NK-92 treated with Interleukin-12 subunit alpha and Interleukin-12 subunit beta, amount 100 ng/mL, for 24 hours (cell line): ENCODE measurements around the gene CD226.
"Not testable (repeated sequence)": the region's sequence is repeated elsewhere in the genome, so short reads cannot be mapped to it uniquely, and the experiment has no call there.

Experiments
- DNase-seq: peaks from one replicate; lab custom pipeline; 2025; lab: John Stamatoyannopoulos, UW

CD226 gene

DNA sequence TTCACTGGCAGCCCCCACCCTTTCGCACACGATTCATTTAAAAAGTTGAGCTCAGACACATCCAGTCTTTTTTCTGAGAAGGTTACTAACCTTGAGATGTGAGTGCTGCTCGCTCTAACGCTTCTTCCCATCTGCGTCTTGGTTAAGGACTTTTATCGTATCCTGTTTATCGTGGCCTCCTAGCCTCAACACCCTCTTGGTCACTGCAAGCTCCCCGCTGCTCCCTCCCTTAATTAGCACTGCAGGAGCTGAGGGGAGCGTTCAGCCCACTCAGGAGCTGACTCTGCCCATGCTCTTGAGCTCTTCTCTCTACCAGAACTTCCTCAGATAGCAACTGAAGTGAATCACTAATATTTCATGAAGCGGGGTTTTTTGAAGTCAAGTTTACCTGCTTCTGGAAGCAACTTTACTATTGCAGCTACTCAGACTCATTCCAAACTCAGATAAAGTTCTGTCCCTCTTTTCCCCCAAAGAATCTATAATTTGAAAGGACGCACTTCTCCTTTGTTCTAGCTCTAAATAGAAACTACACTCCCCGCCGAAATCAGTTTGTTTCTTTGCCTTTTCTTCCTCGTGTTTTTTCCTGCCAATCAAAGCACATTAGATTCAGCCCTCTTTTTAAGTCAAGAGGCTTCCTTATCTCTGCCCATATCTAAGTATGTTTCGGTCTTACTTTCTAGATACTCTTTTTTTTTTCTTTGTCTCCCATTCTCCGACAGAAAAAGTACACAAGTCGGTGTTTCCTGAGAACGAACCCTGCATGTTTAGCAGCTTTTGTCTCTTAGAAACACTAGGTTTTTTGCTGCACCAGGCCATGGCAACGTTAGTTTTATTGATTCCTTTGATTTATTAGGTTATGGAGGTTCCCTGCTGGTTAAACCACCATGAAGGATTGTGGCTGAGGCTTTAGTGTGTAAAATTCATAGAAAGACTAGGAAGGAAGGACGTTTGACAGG is 9.3 kb upstream of the CD226 start:
- DNase-seq = no peak

DNA sequence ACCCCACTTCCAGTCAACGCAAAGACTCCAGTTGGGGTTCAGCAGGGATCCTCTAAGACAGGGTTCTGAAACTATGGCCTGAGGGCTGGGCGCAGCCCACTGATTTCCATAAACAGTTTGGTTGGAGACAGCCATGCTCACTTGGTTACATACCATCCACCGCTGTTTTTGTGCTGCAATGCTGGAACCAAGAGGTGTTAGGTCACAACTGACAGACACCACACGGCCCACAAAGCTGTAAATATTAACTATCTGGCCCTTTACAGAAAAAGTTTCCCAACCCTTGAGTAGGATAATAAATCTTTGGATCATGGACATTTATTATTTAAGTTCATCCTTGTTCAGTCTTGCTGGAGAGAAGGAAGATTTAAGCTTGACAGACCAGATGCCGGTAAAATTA is 8.4 kb upstream of the CD226 start:
- no peak for DNase-seq

DNA sequence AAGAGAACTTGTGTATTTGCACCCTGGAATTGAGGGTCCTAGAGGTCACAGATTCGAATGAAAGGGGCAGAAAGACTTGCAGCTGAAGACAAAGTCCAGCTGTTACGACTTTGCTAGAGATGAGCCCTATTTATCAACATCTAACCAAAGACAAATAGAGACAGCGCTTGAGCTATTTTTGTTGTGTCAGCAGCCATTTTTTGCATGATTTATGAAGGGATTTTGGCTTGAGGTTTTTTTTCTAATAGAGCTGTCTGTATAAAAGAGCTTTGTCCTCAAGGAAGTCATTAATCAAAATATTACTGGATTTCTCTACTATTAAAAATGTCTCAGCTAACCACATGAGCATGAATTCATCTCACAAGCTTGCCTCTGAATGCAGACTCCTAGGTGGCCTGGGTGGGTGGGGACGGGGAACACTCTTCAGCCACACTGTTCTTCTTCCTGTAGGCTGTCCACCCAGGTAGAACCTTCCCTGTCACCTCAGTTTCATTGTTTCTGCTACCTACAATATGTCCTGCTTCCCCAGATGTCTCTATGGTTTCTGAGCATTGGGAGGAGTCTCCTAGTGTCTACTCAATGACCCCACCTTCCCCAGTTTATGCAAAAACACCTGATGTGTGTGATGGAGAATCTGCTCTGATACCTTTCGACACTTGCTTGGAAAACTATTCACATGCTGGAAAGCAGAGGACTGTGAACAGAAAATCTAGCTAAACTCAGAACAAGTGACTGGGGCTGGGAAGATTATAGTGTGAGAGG is 7.2 kb upstream of the CD226 start:
- no peak for DNase-seq

DNA sequence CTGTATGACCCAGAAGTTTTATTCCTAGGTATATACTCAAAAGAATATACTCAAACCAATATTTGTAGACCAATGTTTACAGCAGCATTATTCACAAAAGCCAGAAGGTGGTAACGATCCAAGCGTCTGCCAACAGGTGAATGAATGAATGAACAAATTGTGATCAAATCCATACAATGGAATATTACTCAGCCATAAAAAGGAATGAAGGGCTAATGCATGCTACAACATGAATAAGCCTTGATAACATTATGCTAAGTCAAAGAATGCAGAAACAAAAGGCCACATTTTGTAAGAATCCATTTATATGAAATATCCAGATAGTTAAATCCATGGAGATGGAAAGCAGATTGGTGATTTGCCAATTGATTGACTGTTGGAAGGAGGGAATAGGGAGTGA is 5.5 kb upstream of the CD226 start:
- no peak for DNase-seq

DNA sequence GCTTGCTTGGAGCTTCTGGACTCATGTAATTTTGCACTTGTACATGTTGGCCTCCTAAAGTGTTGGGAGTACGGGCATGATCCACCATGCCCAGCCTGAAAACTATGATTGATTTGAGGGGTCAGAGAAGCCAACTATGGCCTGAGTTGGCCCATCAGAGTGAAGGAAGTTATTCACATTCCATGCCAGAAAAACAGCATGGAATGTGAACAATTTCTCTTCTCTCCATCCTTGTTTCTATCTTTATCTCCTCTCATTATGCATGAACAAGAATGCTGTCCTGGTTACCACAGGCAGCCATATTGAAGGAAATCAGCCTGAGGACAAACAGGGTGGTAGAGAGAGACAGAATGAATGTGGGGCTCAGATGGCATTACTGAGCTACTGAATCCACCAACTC is 3.5 kb upstream of the CD226 start:
- no peak for DNase-seq

DNA sequence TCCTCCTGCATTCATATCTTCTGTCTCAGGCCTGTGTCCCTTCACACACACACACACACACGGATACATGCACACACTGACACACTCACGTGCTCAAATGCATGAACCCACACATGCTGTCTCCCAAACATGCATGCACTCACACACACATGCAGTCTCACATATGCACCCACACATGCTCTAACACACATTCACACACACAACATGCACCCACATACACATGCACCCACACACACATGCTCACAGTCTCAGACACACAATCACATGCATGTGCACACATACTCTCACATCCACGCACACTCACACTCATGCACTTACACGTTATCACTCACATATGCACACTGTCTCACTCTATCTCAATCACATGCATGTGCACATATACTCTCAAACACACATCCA is 1.9 kb upstream of the CD226 start:
- DNase-seq = no peak

DNA sequence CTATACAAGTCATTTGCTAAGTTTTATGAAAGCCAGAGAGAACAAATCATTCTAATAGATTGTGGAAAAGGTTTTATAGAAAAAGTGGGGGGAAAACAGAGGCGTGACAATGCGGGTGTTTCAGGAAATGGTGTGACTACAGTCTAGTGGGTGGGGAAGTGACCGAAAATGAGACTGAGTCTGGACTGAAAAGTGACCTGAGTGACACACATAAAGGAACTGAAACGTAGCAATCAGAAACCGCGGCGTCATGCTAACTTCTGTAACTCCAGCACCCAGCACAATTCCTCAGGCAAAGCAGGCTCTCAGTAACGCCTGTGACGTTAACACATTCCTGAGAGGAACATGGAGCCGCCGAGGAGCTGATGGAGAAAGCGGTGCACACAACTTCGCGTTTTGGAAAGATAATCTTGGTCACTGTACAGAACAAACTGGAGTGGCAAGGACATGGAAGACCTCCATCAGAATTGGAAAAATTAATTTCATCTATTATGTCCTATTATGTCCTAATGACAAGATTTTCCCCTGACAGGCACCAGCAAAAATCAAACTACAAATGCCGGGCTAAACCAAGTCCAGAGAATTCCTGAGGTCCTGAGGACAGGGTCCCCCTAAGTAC is 1.4 kb upstream of the CD226 start:
- no peak for DNase-seq

DNA sequence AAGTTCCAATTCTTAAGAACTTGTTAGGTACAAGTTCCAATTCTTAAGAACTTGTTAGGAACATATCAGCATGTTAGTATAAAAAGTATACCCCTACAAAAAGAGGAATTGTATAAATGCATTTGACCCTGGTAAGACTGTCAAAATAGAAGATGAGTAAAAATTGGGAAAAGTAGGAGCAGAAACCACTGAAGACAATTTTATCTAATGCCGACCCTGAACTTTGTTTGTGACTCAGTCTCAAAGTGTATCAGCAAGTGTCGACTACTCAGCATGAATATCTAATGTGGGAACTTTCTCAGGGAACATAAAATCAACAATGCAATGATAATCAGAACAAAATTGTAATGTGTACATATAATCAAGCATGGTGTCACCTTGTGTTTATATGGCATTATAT is 583 bp upstream of the CD226 start:
- no peak for DNase-seq

DNA sequence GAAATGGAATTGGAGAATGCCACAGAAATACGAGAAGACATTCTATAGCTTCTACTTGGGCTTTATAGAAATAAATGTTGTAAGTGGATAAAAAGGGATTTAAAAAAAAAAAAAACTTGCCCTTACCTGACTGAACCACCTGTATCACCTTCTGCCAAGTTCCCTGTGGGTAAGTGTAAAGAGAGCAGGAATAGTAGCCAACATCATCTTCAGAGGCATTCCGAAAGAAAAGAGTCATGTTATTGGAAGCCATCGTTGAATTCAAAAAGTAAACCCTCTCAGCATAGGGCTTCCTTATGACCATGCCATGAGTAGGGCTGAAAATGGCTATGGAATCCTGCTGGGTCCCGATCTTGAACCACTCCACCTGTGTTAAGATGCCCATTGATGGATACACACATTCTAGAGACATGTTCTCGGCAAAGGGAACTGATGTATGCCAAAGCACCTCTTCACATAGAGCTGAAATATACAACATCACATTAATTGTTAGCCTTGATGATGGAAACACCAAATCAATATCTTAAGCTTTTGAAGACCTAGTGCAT is 991 bp downstream of the CD226 start:
- no peak for DNase-seq

DNA sequence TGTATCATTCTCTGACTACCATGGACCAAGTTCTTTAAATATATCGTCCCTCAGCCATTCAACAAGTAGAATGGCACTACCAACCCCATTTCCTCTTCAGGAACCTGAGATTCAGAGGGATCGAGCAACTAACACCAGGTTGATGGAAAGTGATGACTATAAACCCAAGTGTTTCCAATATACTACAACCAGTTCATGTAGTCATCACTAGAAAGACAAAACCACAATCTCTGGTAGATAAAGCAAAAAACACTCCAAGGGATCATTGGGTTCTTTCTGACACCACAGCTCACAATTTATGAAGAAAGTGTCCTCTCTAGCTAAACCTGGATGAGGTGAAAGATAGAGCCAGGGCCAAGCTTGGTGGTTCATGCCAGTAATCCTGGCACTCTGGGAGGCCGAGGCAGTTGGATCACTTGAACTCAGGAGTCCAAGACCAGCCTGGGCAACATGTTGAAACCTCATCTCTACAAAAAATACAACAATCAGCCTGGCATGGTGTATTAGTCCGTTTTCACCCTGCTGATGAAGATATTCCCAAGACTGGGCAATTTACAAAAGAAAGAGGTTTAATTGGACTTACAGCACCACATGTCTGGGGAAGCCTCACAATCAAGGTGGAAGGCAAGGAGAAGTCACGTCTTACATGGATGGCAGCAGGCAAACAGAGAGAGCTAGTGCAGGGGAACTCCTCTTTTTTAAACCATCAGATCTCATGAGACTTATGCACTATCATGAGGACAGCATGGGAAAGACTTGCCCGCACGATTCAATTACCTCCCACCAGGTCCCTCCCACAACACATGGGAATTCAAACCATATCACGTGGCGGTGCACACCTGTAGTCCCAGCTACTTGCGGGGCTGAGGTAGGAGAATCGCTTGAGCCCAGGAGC is 2.2 kb downstream of the CD226 start:
- no peak for DNase-seq

DNA sequence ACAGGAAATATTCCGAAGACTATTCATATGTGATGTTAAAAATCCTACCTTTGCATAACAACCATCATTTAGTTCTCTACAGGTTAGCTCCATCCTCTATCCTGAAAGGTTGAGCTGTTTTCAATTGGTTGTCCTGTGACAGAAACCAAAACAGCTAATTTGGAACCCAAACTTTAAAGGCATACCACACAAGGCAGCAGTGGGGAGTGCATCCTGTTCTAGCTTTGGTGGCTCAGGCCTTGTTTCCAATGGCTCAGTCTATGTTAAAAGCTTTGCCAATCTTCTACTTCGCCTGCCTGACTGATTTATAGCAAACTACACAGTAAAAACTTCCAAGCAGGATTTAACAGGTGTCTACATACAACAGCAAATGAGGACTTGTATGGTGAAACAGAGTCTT is 3.2 kb downstream of the CD226 start:
- DNase-seq = no peak

DNA sequence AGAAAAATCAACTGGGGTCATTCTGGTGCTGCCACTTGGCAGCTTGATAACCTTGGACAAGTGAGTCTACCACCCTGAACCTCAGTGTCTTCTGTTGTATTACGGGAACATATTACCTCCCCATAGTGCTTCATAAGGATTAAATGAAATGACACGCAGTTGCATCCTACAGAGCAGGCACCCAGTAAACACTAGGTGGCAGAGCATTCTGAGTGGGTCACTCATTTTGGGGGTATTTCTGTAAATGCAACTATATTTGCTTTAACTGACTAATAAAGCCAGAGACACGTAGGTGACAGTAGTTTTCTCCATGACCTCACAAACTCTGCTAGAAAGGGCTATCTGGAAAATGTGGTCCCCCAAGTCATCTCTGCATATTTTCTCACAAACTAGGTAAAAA is 4.7 kb downstream of the CD226 start:
- no peak for DNase-seq

DNA sequence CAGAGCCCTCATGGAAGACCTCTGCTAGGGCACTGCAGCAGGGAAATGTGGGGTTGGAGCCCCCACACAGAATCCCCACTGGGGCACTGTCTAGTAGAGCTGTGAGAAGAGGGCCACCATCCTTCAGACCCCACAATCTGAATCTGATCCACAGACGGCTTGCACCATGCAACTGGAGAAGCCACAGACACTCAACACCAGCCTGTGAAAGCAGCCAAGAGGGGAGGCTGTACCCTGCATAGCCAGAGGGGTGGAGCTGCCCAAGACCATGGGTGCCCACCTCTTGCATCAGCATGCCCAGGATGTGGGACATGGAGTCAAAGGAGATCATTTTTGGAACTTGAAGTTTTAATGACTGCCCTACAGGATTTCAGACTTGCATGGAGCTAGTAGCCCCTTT is 6.5 kb downstream of the CD226 start:
- no peak for DNase-seq

DNA sequence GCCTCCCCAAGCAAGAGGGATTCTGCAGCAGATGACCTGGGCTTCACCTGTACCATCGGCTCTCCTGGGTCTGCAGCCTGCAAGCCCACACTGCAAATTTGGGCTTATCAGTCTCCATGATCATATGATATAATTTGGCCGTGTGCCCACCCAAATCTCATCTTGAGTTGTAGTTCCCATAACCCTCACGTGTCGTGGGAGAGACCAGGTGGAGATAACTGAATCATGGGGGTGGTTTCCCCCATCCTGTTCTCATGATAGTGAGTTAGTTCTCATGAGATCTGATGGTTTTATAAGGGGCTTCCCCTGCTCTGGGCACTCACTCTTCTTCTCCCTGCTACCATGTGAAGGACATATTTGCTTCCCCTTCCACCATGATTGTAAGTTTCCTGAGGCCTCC is 7.9 kb downstream of the CD226 start:
- DNase-seq = not testable (repeated sequence)

DNA sequence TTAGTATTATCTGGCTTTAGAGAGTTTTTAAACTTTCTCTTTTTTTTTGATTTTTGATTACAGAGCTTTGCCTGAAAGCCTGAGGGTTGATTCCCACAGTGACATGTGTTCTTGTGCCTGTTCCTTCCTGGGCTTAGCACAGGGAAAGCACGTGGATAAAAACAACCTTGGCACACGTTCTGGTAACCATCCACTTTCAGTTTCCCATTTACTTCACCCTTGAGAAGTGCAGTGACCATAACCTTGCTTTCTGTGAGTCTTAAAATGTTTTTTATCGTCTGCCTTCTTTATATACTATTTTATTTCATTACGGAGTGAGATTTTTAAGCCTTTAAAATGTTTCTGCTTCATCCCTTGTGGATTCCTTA is 11.5 kb downstream of the CD226 start:
- no peak for DNase-seq

DNA sequence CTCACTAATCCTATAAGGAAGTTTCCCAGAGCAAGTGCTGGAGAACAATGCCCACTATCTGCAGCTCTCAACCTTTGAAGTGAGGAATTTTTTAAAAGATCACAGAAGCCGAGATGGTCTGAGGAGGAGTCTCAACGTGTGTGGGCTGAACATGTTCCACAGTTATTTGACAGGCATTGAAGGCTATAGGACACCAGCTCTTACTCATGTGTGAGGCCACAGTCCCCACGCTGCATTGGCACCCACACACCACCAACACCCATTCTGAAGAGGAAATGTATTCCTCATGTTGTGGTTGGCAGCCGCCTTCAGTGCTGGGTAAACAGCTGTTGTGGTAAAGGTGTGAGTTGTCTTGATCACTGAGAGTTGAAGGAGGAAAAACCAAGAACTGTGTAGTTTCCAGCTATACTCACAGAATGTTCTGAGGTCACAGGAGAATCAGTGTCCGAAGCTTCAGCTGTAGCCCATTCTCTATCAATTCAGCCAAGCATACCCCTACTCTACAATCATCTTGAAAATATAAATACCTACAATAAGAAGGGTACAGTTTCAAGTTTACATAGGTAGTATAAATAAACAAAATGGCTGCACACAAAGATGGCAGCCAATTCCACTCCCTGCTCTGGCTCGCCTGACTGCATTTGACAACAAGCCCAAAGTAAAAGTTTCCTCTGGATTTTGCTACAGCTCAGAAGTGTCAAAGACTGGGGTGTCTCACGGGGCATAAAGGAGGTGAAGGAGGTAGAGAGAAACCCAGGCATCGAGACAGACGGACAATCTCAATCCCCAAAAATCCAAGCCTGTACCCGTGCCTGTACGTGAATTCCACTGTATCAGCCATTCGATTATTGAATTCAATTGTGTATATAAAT is 12.1 kb downstream of the CD226 start:
- peak; percentile 77 for DNase-seq

DNA sequence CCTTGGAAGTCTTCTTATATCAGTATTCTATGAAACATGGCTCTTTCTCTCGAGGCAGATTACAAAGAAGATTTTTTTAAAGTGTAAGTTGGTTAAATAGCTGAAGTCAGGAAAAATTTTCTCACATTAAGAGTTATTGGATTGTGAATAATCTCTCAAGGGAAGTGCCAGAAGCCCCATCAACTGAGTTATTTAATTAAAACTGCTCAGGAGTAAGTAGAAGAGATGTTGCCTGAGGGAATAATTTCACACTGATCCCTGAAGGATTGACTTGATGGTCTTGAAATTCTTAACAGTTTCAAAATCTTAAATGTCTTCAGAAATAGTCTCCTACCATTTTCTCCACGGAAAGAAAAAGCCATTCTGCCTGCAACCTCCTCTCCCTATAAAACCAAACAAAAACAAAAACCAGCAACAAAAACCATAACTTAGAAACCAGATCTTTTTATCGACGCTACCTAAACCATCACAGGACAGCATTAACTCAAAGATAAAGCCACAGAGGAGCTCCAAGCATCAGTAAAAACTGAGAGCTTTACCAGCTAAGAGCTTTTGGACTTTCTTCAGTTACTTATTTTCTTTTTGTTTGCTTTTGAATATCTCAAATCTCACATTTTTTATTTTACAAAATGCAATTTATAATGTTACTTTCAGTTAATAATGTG is 12.9 kb downstream of the CD226 start:
- no peak for DNase-seq

DNA sequence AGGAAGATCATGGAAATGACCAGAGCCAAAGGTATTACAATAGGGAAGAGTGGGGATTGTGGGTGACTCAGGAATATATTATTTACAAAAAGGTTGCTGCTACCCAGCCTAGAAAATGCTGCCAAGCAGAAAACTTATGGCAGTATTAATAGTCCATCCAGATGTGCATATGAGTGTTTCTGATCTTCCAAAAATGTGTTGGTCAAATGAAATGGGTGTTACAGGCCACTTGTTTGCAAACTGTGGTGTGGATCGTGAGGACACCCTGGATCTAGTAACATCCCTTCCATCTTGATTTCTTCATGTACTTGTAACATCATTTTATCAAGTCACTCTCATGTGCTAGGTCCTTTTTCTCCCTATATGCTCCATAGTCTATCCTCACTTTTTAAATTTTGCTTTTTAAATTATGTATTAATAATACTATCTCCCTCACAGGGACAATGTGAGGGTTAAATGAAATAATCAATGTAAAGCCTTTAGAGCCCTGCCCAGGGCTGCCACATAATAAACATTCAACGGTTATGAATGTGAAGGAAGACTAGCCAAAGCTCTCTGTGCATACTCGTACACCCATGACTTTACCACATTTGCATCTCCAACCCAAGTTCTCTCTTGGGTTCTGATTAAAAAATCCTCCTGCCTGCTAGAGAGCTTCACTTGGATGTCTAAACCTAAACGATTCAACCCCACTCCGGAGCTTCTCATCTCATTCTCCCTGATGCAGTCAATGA is 18.5 kb downstream of the CD226 start:
- DNase-seq = no peak

DNA sequence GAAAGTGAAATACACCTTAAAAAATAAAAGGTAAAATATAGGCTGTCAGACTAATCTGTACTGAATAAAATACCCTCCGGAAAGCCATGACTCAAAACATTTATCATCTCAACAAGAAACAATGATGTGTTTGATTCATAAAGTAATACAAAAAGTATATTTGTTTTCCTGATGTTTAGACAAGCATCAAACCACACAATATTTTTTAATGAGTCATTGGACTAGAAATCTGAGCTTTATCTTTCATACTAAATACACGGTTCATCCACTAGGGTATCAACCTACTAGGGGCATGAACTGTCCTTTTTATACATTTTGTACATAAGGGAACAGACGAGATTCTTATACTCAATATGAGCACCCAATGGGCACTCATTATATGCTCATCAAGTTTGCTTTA is 31.3 kb downstream of the CD226 start:
- DNase-seq = no peak
